Hepatocyte (in vitro differentiated cells): ENCODE results near the gene DAPK2.

Source experiments
- CTCF ChIP-seq: fragments of 200-600 bp; sonication (generic); IDR thresholded peaks from 2 replicates; pipeline ENCODE4 v1.5.1; 2016; ENCODE audit warnings: antibody characterized with exemption, mild to moderate bottlenecking; ENCODE audit not compliant: poor library complexity
- EZH2 ChIP-seq: fragments of 200-600 bp; sonication (generic); IDR thresholded peaks from 2 replicates; pipeline ENCODE4 v1.6.1; 2016; ENCODE audit warnings: antibody characterized with exemption, mild to moderate bottlenecking, borderline replicate concordance
- EZH2phosphoT487 ChIP-seq: fragments of 200-600 bp; sonication (generic); IDR thresholded peaks from one replicate; pipeline ENCODE4 v1.6.1; 2018; ENCODE audit warnings: antibody characterized with exemption, mild to moderate bottlenecking, low read depth, moderate library complexity; ENCODE audit not compliant: unreplicated experiment, severe bottlenecking

GRCh38 chr15:63879211-63879610 is 167.1 kb downstream of the DAPK2 start:
- TF ChIP-seq CTCF (no peak), EZH2phosphoT487 (no peak), EZH2 (no peak)
